Measurements from ENCODE around the gene TIMM29. TPM values are rescaled to one million over a fixed set of nuclear protein-coding genes. Genes with fewer than 3 reads are reported as not detected.

The TIMM29 gene
- total and polyA plus RNA-seq, 9 of the 15 experiments (the other 6 are each of a cell fraction or from before 2014, with no cell fraction given), result 2.4 to 29.4 (median 16.3) TPM

- peak; percentile 86 for TF ChIP-seq MGA (IDR thresholded peaks at IDR 0.05)
- no peak for TF ChIP-seq MAFG (tag; conservative IDR thresholded peaks at IDR 0.05)
- peak; percentile 21; the same call in 1 of the 2 replicates for TF ChIP-seq CREM (IDR thresholded peaks at IDR 0.05; ENCODE audit: low read depth)
- TF ChIP-seq SFPQ (IDR thresholded peaks at IDR 0.05; ENCODE audit: low read depth, low read length), result no peak
- no peak for TF ChIP-seq ZBTB17 (CRISPR knock-in tag; IDR thresholded peaks at IDR 0.05)
- peak; percentile 89 for TF ChIP-seq SMAD4 (CRISPR knock-in tag; conservative IDR thresholded peaks at IDR 0.05)
- TF ChIP-seq POLR2AphosphoS5 (IDR thresholded peaks at IDR 0.05; ENCODE audit: control insufficient read depth, insufficient read depth, low read depth, low read length), result peak; percentile 58
- TF ChIP-seq ZNF197 (CRISPR knock-in tag; IDR thresholded peaks at IDR 0.05; ENCODE audit: low read depth), result peak; percentile 99
- TF ChIP-seq CREB3L1 (IDR thresholded peaks at IDR 0.05; ENCODE audit: borderline replicate concordance, low read depth), result peak; percentile 89; the same call in 1 of the 2 replicates
- no peak for TF ChIP-seq HSF4 (CRISPR knock-in tag; IDR thresholded peaks at IDR 0.05; ENCODE audit: borderline replicate concordance)
- TF ChIP-seq ZNF583 (CRISPR knock-in tag; IDR thresholded peaks at IDR 0.05), result 0 out of 2 replicates have a peak, but pooled peaks have one; percentile 55
- no peak; the same call in 1 of the 2 replicates for TF ChIP-seq ARID1B (IDR thresholded peaks at IDR 0.05)
Measured at GRCh38 chr19:10960314-10961072, 31.9 kb downstream of the TIMM29 start, which contains the start of gene SMARCA4 (continued).

Measured in K562 (cell line).